A549 (cell line): ENCODE results near the gene BAHCC1.

Source experiments
- CHD4 ChIP-seq: fragments of 200-600 bp; sonication (generic); IDR thresholded peaks from 2 replicates; pipeline ENCODE4 v1.6.1; 2016; ENCODE audit warnings: antibody characterized with exemption, mild to moderate bottlenecking, borderline replicate concordance
- CTCF ChIP-seq: fragments of >200 bp; sonication (Bioruptor Twin); formaldehyde crosslinking; IDR thresholded peaks from 3 replicates; pipeline ENCODE4 v1.5.1; 2016
- EHMT2 ChIP-seq: fragments of 200-600 bp; sonication (generic); IDR thresholded peaks from 2 replicates; pipeline ENCODE4 v1.6.1; 2016; ENCODE audit warnings: antibody characterized with exemption, low read depth, mild to moderate bottlenecking, moderate library complexity
- JUNB ChIP-seq: fragments of >200 bp; sonication (Bioruptor Twin); formaldehyde crosslinking; IDR thresholded peaks from 2 replicates; pipeline ENCODE4 v1.6.1; 2016
- KDM1A ChIP-seq: fragments of 200-600 bp; sonication (generic); IDR thresholded peaks from 2 replicates; pipeline ENCODE4 v1.6.1; 2016; ENCODE audit warnings: low read depth, mild to moderate bottlenecking
- POLR2A ChIP-seq: IDR thresholded peaks from 2 replicates; pipeline ENCODE4 v1.6.1; 2012; ENCODE audit warnings: mild to moderate bottlenecking, low read length
- POLR2AphosphoS2 ChIP-seq: conservative IDR thresholded peaks from 2 replicates; pipeline ENCODE4 v1.6.1; 2012; ENCODE audit warnings: low read length, improper control_type of control experiment, inconsistent platforms
- RCOR1 ChIP-seq: fragments of 150-350 bp; IDR thresholded peaks from 2 replicates; pipeline ENCODE4 v1.6.1; 2014; ENCODE audit warnings: antibody characterized with exemption, low read length, low read depth
- REST ChIP-seq: fragments of 200-600 bp; sonication (generic); IDR thresholded peaks from 2 replicates; pipeline ENCODE4 v1.6.1; 2016; ENCODE audit warnings: antibody characterized with exemption, mild to moderate bottlenecking, moderate library complexity
- RNF2 ChIP-seq: fragments of 200-600 bp; sonication (generic); IDR thresholded peaks from 2 replicates; pipeline ENCODE4 v1.6.1; 2016; ENCODE audit warnings: low read depth, mild to moderate bottlenecking, antibody characterized with exemption, moderate library complexity, borderline replicate concordance
- TF ChIP-seq, protein P1 (sequence below): IDR thresholded peaks from 2 replicates; pipeline ENCODE4 v1.6.1; 2012

GRCh38 chr17:81394921-81395599, at the start of gene BAHCC1:
- TF ChIP-seq POLR2A (peak; percentile 79), CTCF (no peak), CHD4 (no peak), POLR2AphosphoS2 (no peak), RNF2 (0 out of 2 replicates have a peak, but pooled peaks have one; percentile 48), KDM1A (no peak), RCOR1 (no peak), REST (no peak), EHMT2 (no peak), JUNB (no peak)
- TF ChIP-seq, protein P1, sequence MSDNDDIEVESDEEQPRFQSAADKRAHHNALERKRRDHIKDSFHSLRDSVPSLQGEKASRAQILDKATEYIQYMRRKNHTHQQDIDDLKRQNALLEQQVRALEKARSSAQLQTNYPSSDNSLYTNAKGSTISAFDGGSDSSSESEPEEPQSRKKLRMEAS: peak; percentile 95
